NK-92 treated with Interleukin-12 subunit alpha and Interleukin-12 subunit beta, amount 100 ng/mL, for 24 hours (cell line): Measurements from ENCODE around the gene BCKDHB.
"Not testable (repeated sequence)": the region's sequence is repeated elsewhere in the genome, so short reads cannot be mapped to it uniquely, and the experiment has no call there.

Experiments
- DNase-seq: peaks from one replicate; lab custom pipeline; 2025; lab: John Stamatoyannopoulos, UW

BCKDHB gene

DNA sequence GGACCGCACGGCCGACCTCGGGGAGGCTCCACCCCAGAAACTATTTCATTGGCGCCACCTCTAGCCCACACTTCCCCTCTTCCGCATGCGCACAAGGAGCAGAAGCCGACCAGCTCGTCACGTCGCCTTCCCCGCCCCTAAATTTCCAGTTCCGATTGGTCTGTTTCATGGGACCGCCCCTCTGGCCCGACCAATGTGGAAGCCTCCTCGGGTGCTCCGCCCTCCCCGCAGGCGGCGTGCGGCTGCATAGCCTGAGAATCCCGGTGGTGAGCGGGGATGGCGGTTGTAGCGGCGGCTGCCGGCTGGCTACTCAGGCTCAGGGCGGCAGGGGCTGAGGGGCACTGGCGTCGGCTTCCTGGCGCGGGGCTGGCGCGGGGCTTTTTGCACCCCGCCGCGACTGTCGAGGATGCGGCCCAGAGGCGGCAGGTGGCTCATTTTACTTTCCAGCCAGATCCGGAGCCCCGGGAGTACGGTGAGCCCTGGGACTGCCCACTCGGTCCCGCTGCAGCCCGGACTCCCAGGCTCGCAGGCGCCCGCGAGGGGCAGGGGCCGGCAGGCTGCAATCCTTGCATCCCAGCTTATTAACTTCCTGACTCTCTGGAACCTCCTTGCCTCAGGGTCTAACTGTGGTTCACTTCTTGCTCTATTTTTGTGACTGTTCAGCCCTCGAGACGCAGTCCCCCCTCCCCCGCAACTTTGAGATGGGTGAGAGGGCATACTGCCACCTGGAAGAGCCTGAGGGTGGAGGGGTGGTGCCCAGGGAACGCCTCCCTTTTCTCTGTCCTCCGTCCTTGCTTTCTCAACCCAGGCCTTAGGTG is at the start of gene BCKDHB:
TSS of gene BCKDHB (plus strand) at position 254 of the 818 bp plus-strand sequence. CDS start at position 277, 23 bp downstream.
- DNase-seq = peak; percentile 97

DNA sequence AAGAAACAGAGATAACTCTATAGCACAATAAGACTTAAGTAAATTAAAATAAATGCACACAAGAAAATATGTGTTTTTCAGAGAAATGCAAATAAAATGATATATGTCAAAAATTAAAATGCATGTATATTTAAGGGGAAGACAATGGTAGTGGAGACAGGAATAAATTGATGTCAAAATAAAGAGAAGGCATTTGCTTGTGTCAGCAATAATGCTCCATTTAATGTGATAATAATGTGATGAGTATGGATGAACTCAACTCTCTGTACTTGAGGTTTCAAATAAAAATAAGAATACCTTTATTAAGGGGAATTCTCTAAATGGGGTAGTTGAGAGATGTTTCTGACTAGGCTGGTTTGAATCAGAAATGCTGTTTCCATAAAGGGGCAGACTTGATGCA is 45.7 kb upstream of the BCKDHB start:
- no peak for DNase-seq

- not testable (repeated sequence) for DNase-seq
These were observed 38.3 kb upstream of the BCKDHB start for GRCh38 chr6:80068146-80068545.

- not testable (repeated sequence) for DNase-seq
These were observed 36.0 kb upstream of the BCKDHB start for GRCh38 chr6:80070431-80070830.

DNA sequence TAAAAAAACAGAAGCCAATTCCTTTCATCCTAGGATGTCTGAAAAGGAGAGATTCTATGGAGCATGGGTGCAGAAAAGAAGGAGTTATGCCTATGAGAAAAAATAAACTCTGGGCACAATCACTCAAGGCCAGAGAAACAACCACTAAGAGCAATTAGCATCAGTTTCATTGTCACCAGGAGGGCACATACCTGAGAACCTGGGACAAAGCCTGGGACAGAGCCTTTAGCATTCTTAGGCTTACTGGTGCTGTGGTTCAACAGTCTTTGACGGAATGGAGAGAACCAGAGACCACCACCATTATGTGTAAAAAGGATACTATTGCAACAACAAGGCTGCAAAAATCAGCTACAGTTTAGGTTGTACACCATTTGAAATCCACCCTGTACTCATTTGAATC is 29.4 kb upstream of the BCKDHB start:
- DNase-seq = no peak

DNA sequence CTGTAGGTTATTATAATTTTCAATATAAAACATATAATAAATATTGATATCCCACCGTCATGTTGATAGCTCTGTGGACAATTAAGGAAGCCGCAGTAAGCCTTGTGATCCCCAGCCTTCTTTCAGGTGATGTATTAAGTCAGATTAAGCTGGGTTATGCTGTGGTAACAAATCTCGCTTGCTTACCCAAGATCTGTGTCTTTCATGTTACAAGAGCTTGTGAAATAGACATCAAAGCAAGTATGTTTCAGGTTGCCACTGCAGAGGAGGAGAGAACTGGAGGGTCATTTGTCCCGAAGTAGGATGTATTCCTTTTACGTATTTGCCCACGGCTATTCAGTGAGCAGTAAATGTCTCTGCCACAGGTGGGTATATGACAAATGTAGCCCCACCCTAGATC is 17.8 kb upstream of the BCKDHB start:
- no peak for DNase-seq

GRCh38 chr6:80091506-80091905 is 15.0 kb upstream of the BCKDHB start:
- DNase-seq = no peak

DNA sequence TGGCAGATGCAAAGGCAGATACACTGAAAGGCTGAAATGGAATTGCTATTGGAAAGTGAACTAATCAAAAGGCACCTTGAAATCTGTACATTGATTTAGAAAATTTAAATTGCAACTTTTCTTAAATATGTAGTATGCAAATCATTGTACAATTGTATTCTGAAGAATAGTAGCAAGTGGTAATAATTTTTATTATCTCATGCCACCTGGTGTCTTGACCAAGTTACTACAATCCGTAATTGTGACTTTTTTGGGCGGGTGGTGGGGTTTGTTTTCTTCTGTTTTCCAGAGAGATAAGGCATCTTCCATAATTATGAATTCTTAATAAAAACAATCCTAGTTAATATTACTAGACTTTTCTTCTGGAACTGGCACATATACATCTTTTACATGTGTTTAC is 12.5 kb upstream of the BCKDHB start:
- no peak for DNase-seq

GRCh38 chr6:80095600-80095999 is 10.9 kb upstream of the BCKDHB start:
- peak; percentile 4 for DNase-seq

GRCh38 chr6:80098392-80098791 is 8.1 kb upstream of the BCKDHB start:
- DNase-seq = no peak

- DNase-seq = no peak
These were observed 2.0 kb upstream of the BCKDHB start for GRCh38 chr6:80104520-80104919.

- no peak for DNase-seq
These were observed 476 bp upstream of the BCKDHB start for GRCh38 chr6:80105972-80106417.

- not testable (repeated sequence) for DNase-seq
These were observed 16.1 kb downstream of the BCKDHB start for GRCh38 chr6:80122576-80122975.

GRCh38 chr6:80126657-80127345 is 20.3 kb downstream of the BCKDHB start:
- DNase-seq = no peak

DNA sequence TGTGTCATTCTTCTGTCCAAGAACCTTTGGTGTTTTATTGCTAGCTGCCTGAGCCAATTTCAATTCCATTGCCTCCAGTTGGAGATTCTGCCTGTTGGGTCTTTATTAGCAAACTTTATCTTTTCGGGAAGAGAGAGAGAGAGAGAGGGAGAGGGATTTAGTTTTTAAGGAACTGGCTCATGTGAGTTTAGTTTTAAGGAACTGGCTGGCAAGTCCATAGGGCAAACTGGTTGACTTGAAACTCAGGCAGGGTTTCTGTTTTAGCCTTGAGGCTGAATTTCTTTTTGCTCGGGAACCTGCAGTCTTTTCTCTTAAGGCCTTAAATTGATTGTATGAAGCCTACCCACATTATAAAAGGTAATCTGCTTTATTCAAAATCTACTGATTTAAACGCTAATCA is 23.0 kb downstream of the BCKDHB start:
- DNase-seq = no peak

- no peak for DNase-seq
These were observed 26.5 kb downstream of the BCKDHB start for GRCh38 chr6:80133020-80133419.

DNA sequence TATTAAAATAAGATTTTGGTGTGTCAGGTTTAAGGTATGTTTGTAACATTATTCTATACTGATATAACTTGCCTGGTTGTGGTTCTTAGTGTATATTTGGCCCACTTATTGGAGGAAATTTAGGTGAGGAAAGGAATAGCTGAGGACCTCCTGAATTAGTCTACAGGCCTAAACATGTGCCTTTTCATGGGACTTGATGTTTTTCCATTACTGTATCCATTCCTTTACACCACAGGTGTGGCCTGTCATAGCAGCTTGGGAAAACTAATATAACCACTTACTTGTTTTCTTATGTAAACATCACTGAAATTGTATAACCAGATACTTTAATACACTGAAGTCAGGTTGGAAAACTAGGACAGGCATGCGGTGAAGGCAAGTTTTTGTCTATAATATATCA is 27.6 kb downstream of the BCKDHB start:
- no peak for DNase-seq

DNA sequence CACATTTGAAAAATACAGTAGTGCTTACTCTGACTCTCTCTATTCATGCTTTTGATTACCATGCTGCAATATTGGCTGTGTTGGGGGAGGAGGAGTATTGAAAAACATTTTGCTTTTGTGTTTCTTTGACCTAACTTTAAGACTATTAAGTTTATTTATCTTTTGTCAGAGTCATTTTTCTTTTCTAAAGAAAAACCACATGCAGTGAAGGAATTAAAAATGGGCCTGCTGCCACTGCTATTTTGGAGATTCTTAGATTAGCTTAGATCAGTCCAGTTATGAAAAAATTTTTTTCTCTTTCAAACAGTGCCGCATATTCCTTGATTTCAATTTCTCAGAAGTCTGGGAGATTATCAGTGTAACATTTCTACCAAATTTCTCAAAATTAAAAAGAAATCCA is 36.1 kb downstream of the BCKDHB start:
- no peak for DNase-seq

DNA sequence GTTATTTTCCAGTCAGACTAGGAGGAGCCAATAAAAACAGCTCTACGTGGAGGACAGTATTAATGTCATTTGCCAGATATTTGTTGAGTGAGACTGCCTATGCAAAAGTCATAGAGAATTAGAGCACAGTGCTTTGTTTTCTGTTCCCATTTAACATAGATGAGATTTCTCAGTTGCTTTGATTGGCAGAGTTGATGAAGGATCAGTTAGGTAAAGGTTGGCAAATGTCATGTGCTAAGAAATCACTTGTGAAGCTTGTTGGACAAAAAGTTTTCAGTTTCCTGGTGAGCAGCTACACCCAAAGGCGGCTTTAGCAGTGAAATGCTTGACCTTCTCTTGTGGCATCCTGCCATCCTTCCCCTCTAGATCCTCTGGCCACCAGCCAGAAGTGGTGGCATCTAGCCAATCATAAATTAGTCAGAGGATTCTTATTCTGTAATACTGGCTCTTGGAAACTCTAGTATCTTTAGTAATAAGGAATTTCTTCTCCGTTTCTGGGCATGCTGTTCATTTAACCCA is 37.0 kb downstream of the BCKDHB start:
- DNase-seq = no peak

- DNase-seq = no peak
These were observed 38.4 kb downstream of the BCKDHB start for GRCh38 chr6:80144753-80145315.

DNA sequence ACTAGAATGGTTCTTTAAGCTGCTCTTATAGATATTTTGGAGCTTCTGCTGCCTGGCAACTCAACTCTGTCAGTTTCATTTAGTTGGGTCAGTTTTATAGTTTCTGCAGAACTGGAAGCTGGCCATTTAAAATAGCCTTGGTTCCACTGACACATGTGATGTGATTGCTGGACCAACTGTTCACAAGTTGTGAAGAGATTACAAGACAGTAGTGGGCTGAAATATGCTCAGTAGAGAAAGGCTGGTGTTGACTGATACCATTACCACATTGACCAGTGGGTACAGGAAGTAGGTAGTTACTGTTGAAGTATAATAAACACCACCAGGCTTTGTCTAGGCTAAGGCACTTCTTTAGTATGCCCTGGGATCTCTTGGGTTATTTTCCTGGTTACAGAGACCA is 39.0 kb downstream of the BCKDHB start:
- no peak for DNase-seq

GRCh38 chr6:80145921-80146320 is 39.5 kb downstream of the BCKDHB start:
- no peak for DNase-seq

DNA sequence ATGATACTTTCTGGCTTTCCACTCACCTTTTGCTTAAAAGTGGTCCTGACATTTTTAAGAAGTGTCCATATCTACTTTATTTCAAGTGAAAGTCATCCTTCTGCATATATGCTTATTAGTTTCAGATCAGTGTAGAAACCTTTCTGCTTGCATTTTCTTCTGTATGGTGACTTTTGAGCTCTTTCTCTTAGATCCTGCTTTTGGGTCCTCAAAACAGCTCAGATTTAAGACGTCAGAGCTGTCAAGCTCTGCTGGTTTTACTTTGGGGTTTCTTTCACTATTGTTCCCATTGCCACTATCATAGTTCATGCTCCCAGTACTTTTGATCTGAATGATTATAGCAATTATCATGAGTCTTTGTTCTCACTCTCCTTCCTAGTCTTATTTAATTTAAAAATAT is 41.7 kb downstream of the BCKDHB start:
- DNase-seq = no peak
